GM20000 (cell line): ENCODE data around the gene SFMBT2.

Experiments used
- DNase-seq: peaks from one replicate; pipeline ENCODE4 v3.0.0; 2012; ENCODE audit warnings: low spot score
- CTCF ChIP-seq: IDR thresholded peaks from 2 replicates; pipeline ENCODE4 v1.5.1; 2012; ENCODE audit warnings: mild to moderate bottlenecking, control low read depth; ENCODE audit errors: extremely low read depth, missing control alignments

SFMBT2 gene

GRCh38 chr10:7444551-7445121, 33.8 kb upstream of the SFMBT2 start:
- TF ChIP-seq CTCF: no peak
- peak; percentile 16 for DNase-seq

GRCh38 chr10:7443036-7443435, 32.2 kb upstream of the SFMBT2 start:
- no peak for TF ChIP-seq CTCF
- no peak for DNase-seq

- TF ChIP-seq CTCF: no peak
- DNase-seq: no peak
Measured at GRCh38 chr10:7441403-7442147, 30.7 kb upstream of the SFMBT2 start.

GRCh38 chr10:7439696-7440095, 28.9 kb upstream of the SFMBT2 start:
- DNase-seq: no peak
- no peak for TF ChIP-seq CTCF

GRCh38 chr10:7438196-7438986, 27.6 kb upstream of the SFMBT2 start:
- no peak for TF ChIP-seq CTCF
- DNase-seq: no peak

- no peak for DNase-seq
- no peak for TF ChIP-seq CTCF
Measured at GRCh38 chr10:7436490-7437100, 25.8 kb upstream of the SFMBT2 start.
